Activated T-cell treated with anti-CD3 and anti-CD28 coated beads, Interleukin-2, amount 50 U/mL, for 24 hours (primary cell): ENCODE results near the gene SH3RF3.

Source experiments
- DNase-seq: peaks from one replicate; pipeline ENCODE4 v3.0.0-alpha.2; 2020
- H3K27ac Mint-ChIP-seq: 2 replicates; pipeline ENCODE4 v1.8.0; 2020; ENCODE audit warnings: mild to moderate bottlenecking, mixed read lengths
- H3K27me3 Mint-ChIP-seq: 2 replicates; pipeline ENCODE4 v1.8.0; 2020; ENCODE audit warnings: mixed read lengths
- H3K36me3 Mint-ChIP-seq: 2 replicates; pipeline ENCODE4 v1.8.0; 2020; ENCODE audit warnings: low read depth, mixed read lengths
- H3K4me1 Mint-ChIP-seq: 2 replicates; pipeline ENCODE4 v1.8.0; 2020; ENCODE audit warnings: low read depth, mixed read lengths
- H3K4me3 Mint-ChIP-seq: 2 replicates; pipeline ENCODE4 v1.8.0; 2020; ENCODE audit warnings: mild to moderate bottlenecking, moderate library complexity, mixed read lengths
- H3K9me3 Mint-ChIP-seq: 2 replicates; pipeline ENCODE4 v1.8.0; 2020; ENCODE audit warnings: mixed read lengths

Gene SH3RF3

DNA sequence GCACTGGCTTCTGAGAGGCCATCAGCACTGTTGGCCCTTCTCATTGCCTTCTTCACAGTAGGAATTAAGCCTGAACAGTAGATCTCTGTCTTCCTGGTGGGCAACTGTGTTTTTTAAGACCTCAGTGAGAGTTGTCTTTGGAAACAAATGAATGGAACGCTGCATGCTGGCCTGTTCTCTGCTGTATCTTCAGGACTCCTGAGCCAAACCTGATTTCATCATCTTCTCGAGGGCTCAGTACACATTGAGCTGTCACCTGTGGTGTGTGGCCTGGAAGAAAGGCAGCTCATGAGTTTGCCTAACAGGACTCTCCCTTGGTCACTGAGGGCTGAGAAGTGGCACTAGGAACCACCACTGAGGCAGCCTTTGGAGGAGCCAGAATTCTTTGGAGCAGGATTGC, 39.7 kb downstream of the SH3RF3 start:
- Mint-ChIP-seq H3K4me3 (no peak overlapping the region), H3K4me1 (peaks cover 24% of the 10 kb centered on the region), H3K27me3 (no peaks in the 10 kb centered on the region), H3K27ac (no peak overlapping the region), H3K9me3 (no peaks in the 10 kb centered on the region), H3K36me3 (no peaks in the 10 kb centered on the region)
- DNase-seq: no peak

DNA sequence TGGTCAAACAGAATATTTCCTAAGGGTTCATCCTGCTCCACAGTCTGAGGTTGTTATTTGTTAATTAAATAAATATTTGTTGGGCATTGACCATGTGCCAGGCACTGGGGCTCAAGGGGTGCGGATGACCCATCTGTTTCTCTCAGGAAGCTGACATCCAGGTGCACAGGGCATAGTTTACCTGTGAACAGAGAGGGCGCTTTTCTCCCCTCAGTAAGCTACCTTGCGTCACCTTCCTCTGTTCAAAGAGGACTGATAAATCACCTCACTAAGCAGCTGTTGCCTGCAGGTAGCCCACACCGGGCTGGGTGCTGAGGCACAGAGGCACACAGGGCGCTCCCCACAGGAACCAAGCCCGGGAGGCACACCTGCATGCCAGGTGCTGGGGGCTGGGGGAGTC, 41.6 kb downstream of the SH3RF3 start:
- no peaks in the 10 kb centered on the region for H3K27me3 Mint-ChIP-seq
- H3K4me3 Mint-ChIP-seq: no peak overlapping the region
- DNase-seq: no peak
- no peak overlapping the region for H3K27ac Mint-ChIP-seq
- no peaks in the 10 kb centered on the region for H3K36me3 Mint-ChIP-seq
- H3K4me1 Mint-ChIP-seq: peaks cover 27% of the 10 kb centered on the region
- H3K9me3 Mint-ChIP-seq: peaks cover 3% of the 10 kb centered on the region

DNA sequence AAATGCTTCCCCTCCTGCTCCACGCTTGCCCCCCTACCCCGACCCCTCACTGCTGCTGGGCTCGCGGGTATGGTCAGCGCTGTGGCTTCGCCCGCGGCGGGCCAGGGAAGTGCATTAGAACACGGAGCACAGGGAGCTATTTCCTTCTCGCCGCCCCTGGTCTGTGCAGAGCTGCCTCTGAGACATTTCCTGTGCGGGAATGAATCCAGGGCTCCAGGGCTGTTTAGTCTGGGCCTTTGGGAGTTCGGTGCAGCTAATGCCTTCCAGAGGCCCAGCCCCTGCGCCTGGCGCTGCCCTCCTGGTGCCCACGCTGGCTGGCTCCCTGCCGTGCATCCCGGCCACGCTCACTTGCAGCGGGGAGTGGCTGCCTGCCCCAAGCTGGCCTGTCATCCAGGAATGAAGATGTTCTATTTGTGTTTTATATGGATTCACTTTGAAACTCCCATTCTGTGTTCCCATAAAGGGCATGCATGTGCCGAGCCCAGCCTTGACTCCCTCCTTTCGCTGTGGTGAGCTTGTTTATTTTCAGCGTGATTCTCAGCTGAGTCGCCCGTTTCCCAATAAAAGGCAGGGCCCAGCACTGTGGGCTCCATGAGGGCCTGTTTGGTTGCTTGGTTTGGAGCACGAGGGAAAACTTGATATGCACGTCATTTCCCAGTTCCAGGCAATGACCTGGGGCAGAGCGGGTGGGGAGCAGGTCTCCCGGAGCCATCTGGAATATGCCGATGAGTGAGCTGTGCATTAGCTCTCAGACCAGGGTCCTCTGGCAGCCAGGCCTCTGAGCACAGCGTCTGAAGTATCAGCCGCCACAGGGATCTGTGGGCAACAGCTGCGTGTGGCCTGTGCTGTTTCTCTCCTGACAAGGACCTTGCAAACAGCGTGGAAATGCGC, 42.7 kb downstream of the SH3RF3 start:
- no peaks in the 10 kb centered on the region for H3K36me3 Mint-ChIP-seq
- H3K4me3 Mint-ChIP-seq: no peak overlapping the region
- no peak overlapping the region for H3K27ac Mint-ChIP-seq
- peaks cover 3% of the 10 kb centered on the region for H3K9me3 Mint-ChIP-seq
- peaks cover 27% of the 10 kb centered on the region for H3K4me1 Mint-ChIP-seq
- no peak for DNase-seq
- no peaks in the 10 kb centered on the region for H3K27me3 Mint-ChIP-seq

DNA sequence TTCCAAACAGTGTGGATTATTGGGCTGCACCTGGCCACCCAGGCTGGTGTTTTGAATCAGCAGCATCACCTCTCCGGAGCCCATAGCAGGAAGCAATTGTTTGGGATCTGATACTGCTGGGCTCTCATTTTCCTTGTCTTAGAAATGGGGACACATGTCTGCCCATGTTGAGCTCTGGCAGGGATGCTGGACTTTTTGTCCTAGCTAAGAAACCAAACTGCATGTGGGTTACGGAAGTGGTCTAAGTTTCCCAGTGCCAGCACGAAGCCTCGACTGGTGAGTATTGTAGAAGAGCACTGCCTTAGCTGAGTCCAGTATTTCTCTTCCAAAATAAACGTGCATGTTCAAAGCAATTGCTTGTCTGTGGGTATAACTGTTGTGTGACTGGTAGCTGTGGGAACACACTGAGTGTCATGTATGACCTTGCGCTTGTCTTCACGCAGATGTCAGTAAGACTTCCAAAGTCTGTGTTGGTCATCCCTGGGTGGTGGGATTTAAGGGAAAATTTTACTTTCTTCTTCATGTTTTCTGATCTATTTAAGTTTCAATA, 43.6 kb downstream of the SH3RF3 start:
- Mint-ChIP-seq H3K27me3 (no peaks in the 10 kb centered on the region), H3K4me1 (peaks cover 27% of the 10 kb centered on the region), H3K36me3 (no peaks in the 10 kb centered on the region), H3K27ac (no peak overlapping the region), H3K9me3 (peaks cover 3% of the 10 kb centered on the region), H3K4me3 (no peak overlapping the region)
- no peak for DNase-seq

DNA sequence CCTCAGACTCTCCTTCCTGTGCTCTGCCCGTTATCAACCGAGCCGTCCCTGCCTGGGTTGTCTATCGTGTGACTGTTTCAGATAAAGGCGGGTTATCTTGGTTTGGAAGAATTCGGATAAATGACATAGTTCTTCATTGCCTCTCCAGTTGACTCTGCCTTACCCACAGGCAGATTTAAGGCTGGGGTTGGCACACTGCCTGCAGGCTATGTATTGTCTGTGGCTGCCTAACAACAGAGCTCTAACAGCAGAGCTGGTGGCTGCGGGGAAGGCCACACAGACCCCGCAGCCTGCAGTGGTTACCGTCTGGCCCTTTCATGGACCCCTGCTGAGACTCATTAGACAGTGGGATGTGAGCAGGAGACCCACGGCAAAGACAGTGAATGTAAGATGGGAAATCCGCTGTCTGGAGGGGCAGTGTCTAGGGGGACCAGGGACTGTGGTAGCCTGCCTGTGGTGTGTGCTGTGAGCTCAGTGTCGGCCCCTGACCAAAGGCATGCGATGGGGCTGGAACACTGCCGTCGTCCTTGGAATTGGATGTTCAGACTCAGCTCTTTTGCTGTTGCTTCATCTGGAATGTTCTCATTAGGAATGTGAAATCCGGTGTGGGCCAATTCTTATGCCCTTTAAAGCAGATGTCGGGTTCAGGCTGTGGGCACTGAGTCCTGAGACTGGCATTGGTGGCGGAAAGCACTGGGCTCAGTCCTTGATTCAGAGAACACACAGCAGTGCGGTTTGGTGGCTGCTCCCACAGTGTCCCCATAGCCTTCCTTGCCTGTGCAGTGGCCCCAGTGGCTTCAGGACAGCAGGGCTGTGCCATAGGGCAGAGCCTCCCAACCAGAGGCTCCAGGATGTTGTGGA, 44.5 kb downstream of the SH3RF3 start:
- peaks cover 26% of the 10 kb centered on the region for H3K4me1 Mint-ChIP-seq
- H3K27me3 Mint-ChIP-seq: no peaks in the 10 kb centered on the region
- H3K9me3 Mint-ChIP-seq: peaks cover 3% of the 10 kb centered on the region
- H3K36me3 Mint-ChIP-seq: no peaks in the 10 kb centered on the region
- DNase-seq: no peak
- H3K27ac Mint-ChIP-seq: no peak overlapping the region
- no peak overlapping the region for H3K4me3 Mint-ChIP-seq

DNA sequence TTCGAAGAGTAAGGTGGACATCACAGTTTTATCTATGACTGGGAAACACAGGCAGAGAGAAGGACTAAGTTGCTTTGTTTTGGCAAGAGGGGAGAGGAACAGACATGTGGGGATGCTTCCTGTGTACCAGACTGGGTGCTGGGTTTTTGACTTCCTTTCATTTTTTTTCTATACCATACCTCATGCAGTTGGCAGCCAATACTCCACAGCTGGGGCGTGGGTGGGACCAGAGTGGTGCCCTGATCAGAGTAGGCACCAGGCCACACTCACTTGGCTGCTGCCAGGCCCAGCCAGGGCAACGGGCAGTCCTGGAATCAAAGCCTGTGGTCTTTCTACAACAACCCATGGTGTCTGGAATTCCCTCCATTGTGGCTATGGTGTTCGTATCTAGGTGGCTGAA, 45.2 kb downstream of the SH3RF3 start:
- peak; percentile 29 for DNase-seq
- peaks cover 3% of the 10 kb centered on the region for H3K9me3 Mint-ChIP-seq
- H3K27ac Mint-ChIP-seq: no peak overlapping the region
- no peaks in the 10 kb centered on the region for H3K27me3 Mint-ChIP-seq
- H3K4me3 Mint-ChIP-seq: no peak overlapping the region
- H3K4me1 Mint-ChIP-seq: peaks cover 26% of the 10 kb centered on the region
- H3K36me3 Mint-ChIP-seq: no peaks in the 10 kb centered on the region

DNA sequence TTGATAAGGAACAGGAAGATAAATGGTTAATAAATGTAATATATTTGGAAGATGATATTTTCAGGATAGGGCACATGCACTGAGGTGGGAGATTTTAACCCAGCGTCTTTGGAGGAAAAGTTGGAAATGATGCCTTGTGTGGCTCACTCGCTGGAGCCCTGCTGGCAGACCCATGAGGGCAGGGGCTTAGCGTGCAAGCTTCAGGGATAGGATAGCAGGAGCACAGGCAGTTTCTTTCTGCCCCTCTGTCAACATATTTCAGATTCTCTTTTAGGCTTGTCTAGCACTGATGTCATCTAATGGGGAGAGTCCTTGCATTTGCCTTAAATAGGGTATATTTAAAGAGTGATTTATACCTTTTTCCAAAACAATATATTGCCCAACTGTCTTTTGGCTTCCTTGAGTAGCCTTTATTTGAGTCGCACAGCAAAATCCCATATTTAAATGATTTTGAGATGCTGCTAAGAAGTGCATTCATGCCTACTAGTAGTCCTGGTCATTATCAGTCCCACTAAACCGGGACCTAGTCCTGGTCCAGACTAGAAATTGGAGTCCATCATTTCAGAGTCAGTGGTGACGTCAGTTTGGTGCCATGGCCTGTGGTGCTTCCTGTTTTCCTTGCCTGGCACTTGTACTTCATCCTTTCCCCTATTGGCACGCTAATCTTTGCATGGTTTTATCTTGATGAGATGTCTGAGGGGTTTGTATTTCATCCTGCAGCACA, 45.8 kb downstream of the SH3RF3 start:
- peaks cover 24% of the 10 kb centered on the region for H3K4me1 Mint-ChIP-seq
- H3K27me3 Mint-ChIP-seq: no peaks in the 10 kb centered on the region
- H3K36me3 Mint-ChIP-seq: no peaks in the 10 kb centered on the region
- no peak overlapping the region for H3K4me3 Mint-ChIP-seq
- no peak for DNase-seq
- H3K27ac Mint-ChIP-seq: no peak overlapping the region
- H3K9me3 Mint-ChIP-seq: peaks cover 6% of the 10 kb centered on the region

DNA sequence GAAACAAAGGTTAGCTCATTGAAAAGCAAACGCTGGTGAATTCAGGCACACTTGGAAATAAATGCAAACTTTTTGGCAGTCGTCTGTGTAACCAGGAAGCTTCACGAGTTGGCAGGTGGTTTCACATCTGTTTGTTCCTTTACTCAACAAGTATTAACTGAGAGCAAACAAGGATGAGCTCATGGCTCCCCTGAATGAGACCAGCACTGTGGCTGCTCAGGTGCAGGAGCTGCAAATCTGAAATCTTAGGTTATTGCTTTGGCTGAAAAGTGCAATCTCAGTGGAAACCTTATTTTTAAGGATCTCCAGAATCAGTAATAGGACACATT, 46.3 kb downstream of the SH3RF3 start:
- Mint-ChIP-seq H3K27me3 (no peaks in the 10 kb centered on the region), H3K27ac (no peak overlapping the region), H3K4me3 (no peak overlapping the region), H3K36me3 (no peaks in the 10 kb centered on the region), H3K9me3 (peaks cover 9% of the 10 kb centered on the region), H3K4me1 (peaks cover 24% of the 10 kb centered on the region)
- DNase-seq: no peak

DNA sequence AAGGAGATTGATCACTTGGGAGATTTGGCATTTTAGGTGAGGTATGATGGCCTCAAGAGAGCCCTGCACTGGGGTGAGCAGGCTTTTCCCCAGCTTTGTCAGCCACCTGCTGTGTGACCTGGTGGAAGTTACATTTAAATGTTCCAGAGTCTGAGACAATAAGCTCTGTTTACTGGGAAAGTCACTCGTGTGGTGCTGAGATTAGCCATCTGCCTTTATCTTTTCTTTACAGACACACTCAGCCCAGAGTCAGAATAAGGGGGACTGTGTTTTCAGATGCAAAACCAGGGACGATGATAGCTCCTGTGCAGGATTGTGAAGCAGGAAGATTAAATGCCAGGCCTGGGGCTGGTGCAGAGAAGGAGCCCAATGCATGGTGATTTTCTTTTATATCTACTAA, 47.9 kb downstream of the SH3RF3 start:
- DNase-seq: no peak
- peaks cover 9% of the 10 kb centered on the region for H3K9me3 Mint-ChIP-seq
- no peaks in the 10 kb centered on the region for H3K36me3 Mint-ChIP-seq
- H3K4me1 Mint-ChIP-seq: peaks cover 24% of the 10 kb centered on the region
- H3K4me3 Mint-ChIP-seq: no peak overlapping the region
- no peak overlapping the region for H3K27ac Mint-ChIP-seq
- H3K27me3 Mint-ChIP-seq: no peaks in the 10 kb centered on the region

DNA sequence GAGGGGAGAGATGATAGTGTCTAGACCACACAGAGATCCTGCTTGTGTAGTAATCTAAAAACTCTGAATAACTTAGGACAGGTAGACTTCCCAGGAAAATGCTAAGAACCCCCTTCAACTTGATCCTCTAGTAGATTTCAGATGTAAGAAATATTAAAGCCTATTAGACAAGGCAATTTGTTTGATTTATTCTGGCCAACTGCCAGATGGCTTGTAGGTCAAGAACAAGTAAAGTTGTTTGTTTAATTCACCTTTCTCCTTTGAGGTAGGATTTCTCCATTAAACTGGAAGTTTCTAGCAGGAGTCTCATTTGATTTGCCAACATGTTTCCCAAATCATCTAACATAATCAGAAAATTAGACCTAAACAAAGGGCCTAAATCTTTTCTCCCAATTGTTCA, 48.6 kb downstream of the SH3RF3 start:
- H3K4me1 Mint-ChIP-seq: peaks cover 23% of the 10 kb centered on the region
- H3K36me3 Mint-ChIP-seq: no peaks in the 10 kb centered on the region
- H3K9me3 Mint-ChIP-seq: peaks cover 9% of the 10 kb centered on the region
- no peak overlapping the region for H3K4me3 Mint-ChIP-seq
- H3K27me3 Mint-ChIP-seq: no peaks in the 10 kb centered on the region
- DNase-seq: no peak
- H3K27ac Mint-ChIP-seq: no peak overlapping the region

DNA sequence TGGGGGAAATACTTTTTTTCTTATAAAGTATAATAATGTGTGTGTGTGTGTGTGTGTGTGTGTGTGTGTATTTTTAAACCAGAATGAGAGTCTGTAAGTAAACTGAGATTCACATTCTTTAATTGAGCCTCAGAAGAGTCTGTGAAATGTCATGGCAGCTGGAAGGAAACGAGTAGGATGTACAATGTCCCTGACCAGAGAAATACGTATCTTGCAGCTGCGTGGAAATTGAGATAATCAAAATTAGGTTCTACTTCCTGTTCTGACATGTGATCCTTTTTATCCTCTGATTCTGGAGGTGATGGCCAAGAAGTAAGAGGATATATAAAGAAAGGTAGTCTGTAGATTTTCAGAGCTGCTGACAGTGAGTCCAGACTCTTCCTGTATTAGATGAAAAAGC, 50.0 kb downstream of the SH3RF3 start:
- Mint-ChIP-seq H3K4me1 (peaks cover 14% of the 10 kb centered on the region), H3K4me3 (no peak overlapping the region), H3K9me3 (peaks cover 9% of the 10 kb centered on the region), H3K27me3 (no peaks in the 10 kb centered on the region), H3K27ac (no peak overlapping the region), H3K36me3 (no peaks in the 10 kb centered on the region)
- no peak for DNase-seq

DNA sequence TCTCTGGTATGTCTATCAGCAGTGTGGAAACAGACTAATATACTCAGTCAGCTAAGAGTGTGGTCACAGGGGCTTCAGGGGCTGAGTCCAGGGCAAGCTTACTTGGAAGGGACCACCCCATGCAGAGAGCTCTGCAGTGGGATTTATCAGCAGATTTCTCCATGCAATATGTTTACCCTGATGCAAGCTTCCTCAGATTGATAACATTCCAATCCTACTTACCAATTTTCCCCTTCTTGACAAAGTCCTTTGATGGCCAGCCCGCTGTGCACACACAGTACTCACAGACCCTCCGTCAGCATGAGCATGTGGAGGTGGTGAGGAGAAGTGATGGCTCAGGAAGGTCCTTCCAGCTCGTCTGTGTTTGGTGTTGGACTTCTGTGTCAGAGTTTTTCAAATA, 51.8 kb downstream of the SH3RF3 start:
- no peak overlapping the region for H3K4me3 Mint-ChIP-seq
- DNase-seq: no peak
- peaks cover 9% of the 10 kb centered on the region for H3K4me1 Mint-ChIP-seq
- H3K36me3 Mint-ChIP-seq: no peaks in the 10 kb centered on the region
- H3K27me3 Mint-ChIP-seq: no peaks in the 10 kb centered on the region
- H3K27ac Mint-ChIP-seq: no peak overlapping the region
- peaks cover 7% of the 10 kb centered on the region for H3K9me3 Mint-ChIP-seq

DNA sequence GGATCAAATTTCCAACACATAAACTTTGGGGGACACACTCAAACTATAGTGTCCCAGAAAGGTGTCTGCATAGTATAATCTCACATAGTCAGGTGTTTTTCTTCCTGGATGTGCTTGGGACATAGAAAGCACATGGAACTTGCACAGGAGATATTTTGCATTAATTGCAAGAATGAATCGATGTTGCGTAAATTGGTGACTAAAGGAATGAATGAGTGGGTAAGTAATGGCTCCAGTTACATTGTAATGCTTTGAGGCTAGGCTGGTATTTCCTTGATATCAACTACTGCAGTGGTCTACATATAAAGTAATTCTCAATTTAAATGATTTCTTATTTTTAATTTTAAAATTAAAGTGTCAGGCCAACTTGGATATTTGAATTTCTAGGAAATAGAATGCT, 53.4 kb downstream of the SH3RF3 start:
- no peak for DNase-seq
- no peak overlapping the region for H3K4me3 Mint-ChIP-seq
- peaks cover 7% of the 10 kb centered on the region for H3K9me3 Mint-ChIP-seq
- H3K36me3 Mint-ChIP-seq: no peaks in the 10 kb centered on the region
- no peaks in the 10 kb centered on the region for H3K27me3 Mint-ChIP-seq
- H3K27ac Mint-ChIP-seq: no peak overlapping the region
- peaks cover 9% of the 10 kb centered on the region for H3K4me1 Mint-ChIP-seq

DNA sequence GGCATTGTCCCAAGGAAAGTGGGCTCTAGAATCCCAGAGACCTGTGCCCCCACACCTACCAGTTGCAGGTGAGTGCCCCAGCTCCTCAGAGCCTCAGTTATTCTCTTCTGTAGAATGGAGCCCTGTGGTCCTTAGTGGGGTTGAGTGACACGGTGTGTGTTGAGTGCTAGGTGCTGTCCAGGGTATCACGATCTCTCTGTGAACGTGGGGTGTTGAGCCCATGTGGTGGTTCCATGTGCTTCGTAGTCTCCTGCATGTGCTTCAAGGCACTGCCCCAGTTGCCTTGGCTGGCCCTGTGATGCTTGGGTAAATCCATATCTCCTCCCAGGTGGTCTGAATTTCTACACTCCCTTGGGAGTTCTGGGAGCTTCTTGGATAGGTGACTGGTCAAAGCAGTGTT, 54.9 kb downstream of the SH3RF3 start:
- Mint-ChIP-seq H3K27ac (no peak overlapping the region), H3K4me1 (peaks cover 9% of the 10 kb centered on the region), H3K36me3 (no peaks in the 10 kb centered on the region), H3K27me3 (no peaks in the 10 kb centered on the region), H3K9me3 (peaks cover 7% of the 10 kb centered on the region), H3K4me3 (no peak overlapping the region)
- DNase-seq: peak; percentile 13
